ENCODE data around the gene SDF2.
"Not testable (repeated sequence)": the region's sequence is repeated elsewhere in the genome, so short reads cannot be mapped to it uniquely, and the experiment has no call there.

The SDF2 gene

DNA sequence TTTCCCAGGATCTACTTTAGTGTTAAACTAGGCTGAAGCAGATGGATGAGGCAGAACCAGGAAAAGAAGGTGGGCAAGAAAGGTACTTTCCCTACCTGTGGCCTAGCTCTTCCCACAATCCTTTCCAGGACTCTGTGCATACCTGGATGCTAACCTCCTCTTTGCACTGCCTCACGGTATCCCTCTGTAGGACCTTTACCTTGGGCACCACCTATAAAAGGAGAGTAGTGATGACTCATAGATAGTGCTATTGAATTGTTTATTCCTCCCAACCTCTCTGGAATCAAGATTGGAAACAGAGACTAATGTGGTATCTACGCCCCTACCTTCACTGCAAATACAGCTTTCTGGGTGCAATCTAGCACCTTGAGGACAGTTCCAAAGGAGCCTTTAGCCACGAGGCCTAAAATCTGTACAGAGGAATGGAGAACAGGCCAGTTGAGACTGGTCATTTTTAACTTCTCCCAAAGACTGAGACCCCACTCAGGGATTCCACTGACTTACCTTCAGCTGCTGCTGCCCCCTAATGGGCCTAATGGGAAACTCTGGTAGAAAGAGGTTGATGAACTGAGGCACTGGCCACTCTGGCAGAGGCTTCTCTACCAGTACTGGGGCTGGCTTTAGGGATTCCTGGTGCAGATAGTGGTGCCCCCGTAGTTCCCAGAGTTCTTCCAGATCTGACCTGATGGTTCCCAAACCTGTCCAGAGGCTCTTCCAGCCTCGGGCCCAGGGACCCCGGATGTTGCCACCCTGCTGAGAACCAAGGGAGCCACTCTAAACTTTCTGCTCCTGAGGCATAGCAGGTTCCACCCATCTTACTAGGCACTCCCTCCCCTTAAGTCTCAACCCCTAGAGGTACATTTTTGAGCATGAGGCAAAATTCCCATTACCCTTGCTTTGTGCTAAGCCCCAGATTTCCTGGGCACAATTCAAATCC is 48.5 kb downstream of the SDF2 start:
- no peaks in the 10 kb centered on the region for H3K9me3 ChIP-seq (ENCODE audit: insufficient read depth, low read length)
- no peak overlapping the region for H3K4me2 ChIP-seq (ENCODE audit: low read depth, low read length, poor library complexity, severe bottlenecking)

GRCh38 chr17:28612531-28612930 is 49.2 kb downstream of the SDF2 start:
- H3K36me3 ChIP-seq (ENCODE audit: low read length) = peaks cover 29% of the 10 kb centered on the region

More for the DNA sequence above, 48.5 kb downstream of the SDF2 start:
- Histone ChIP-seq H3K79me2 (ENCODE audit: insufficient read depth, low read length) (no peaks in the 10 kb centered on the region), H2AFZ (ENCODE audit: low read depth, low read length, severe bottlenecking) (no peak overlapping the region), H3K9me2 (replicated peaks; ENCODE audit: insufficient read depth, low read length) (no peaks in the 10 kb centered on the region), H3K27ac (ENCODE audit: low read depth, low read length) (no peak overlapping the region), H3K27me3 (ENCODE audit: low read length) (no peaks in the 10 kb centered on the region), H3K4me3 (ENCODE audit: insufficient read depth, low read length, poor library complexity, severe bottlenecking) (no peak overlapping the region), H3F3A (ENCODE audit: insufficient read depth) (no peaks in the 10 kb centered on the region), H3K9ac (ENCODE audit: low read length) (no peak overlapping the region), H3K36me3 (ENCODE audit: low read length) (peaks cover 27% of the 10 kb centered on the region), H4K20me1 (ENCODE audit: low read depth, low read length) (no peaks in the 10 kb centered on the region)
- TF ChIP-seq, protein P1, sequence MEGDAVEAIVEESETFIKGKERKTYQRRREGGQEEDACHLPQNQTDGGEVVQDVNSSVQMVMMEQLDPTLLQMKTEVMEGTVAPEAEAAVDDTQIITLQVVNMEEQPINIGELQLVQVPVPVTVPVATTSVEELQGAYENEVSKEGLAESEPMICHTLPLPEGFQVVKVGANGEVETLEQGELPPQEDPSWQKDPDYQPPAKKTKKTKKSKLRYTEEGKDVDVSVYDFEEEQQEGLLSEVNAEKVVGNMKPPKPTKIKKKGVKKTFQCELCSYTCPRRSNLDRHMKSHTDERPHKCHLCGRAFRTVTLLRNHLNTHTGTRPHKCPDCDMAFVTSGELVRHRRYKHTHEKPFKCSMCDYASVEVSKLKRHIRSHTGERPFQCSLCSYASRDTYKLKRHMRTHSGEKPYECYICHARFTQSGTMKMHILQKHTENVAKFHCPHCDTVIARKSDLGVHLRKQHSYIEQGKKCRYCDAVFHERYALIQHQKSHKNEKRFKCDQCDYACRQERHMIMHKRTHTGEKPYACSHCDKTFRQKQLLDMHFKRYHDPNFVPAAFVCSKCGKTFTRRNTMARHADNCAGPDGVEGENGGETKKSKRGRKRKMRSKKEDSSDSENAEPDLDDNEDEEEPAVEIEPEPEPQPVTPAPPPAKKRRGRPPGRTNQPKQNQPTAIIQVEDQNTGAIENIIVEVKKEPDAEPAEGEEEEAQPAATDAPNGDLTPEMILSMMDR (IDR thresholded peaks at IDR 0.05; ENCODE audit: insufficient read depth, low read length, poor library complexity, severe bottlenecking) = peak; percentile 52
- TF ChIP-seq EZH2phosphoT487 (conservative IDR thresholded peaks at IDR 0.05; ENCODE audit: low read length) = no peak

GRCh38 chr17:28610376-28610775 is 51.3 kb downstream of the SDF2 start:
- Histone ChIP-seq H3K9ac (ENCODE audit: low read length) (no peak overlapping the region), H3K36me3 (ENCODE audit: low read length) (peaks cover 17% of the 10 kb centered on the region), H4K20me1 (ENCODE audit: low read depth, low read length) (no peaks in the 10 kb centered on the region), H3K27me3 (ENCODE audit: low read length) (no peaks in the 10 kb centered on the region), H3K79me2 (ENCODE audit: insufficient read depth, low read length) (no peaks in the 10 kb centered on the region), H3K9me2 (replicated peaks; ENCODE audit: insufficient read depth, low read length) (no peaks in the 10 kb centered on the region), H3F3A (ENCODE audit: insufficient read depth) (0 out of 2 replicates have a peak, but pooled peaks cover 4% of the 10 kb centered on the region), H3K4me2 (ENCODE audit: low read depth, low read length, poor library complexity, severe bottlenecking) (no peak overlapping the region), H2AFZ (ENCODE audit: low read depth, low read length, severe bottlenecking) (no peak overlapping the region), H3K9me3 (ENCODE audit: insufficient read depth, low read length) (no peaks in the 10 kb centered on the region), H3K27ac (ENCODE audit: low read depth, low read length) (no peak overlapping the region), H3K4me3 (ENCODE audit: insufficient read depth, low read length, poor library complexity, severe bottlenecking) (no peak overlapping the region)
- no peak for TF ChIP-seq EZH2phosphoT487 (conservative IDR thresholded peaks at IDR 0.05; ENCODE audit: low read length)
- TF ChIP-seq, protein P1 (IDR thresholded peaks at IDR 0.05; ENCODE audit: insufficient read depth, low read length, poor library complexity, severe bottlenecking) = no peak

More at GRCh38 chr17:28612531-28612930, 49.2 kb downstream of the SDF2 start:
- no peak overlapping the region for H3K9ac ChIP-seq (ENCODE audit: low read length)
- H3K9me3 ChIP-seq (ENCODE audit: insufficient read depth, low read length) = no peaks in the 10 kb centered on the region
- H3K27me3 ChIP-seq (ENCODE audit: low read length) = no peaks in the 10 kb centered on the region
- H3K79me2 ChIP-seq (ENCODE audit: insufficient read depth, low read length) = no peaks in the 10 kb centered on the region
- no peak overlapping the region for H3K4me3 ChIP-seq (ENCODE audit: insufficient read depth, low read length, poor library complexity, severe bottlenecking)
- no peak overlapping the region for H2AFZ ChIP-seq (ENCODE audit: low read depth, low read length, severe bottlenecking)
- no peak overlapping the region for H3K27ac ChIP-seq (ENCODE audit: low read depth, low read length)
- H3K9me2 ChIP-seq (replicated peaks; ENCODE audit: insufficient read depth, low read length) = no peaks in the 10 kb centered on the region
- TF ChIP-seq, protein P1 (IDR thresholded peaks at IDR 0.05; ENCODE audit: insufficient read depth, low read length, poor library complexity, severe bottlenecking) = no peak
- no peak for TF ChIP-seq EZH2phosphoT487 (conservative IDR thresholded peaks at IDR 0.05; ENCODE audit: low read length)
- no peak overlapping the region for H3K4me2 ChIP-seq (ENCODE audit: low read depth, low read length, poor library complexity, severe bottlenecking)
- H3F3A ChIP-seq (ENCODE audit: insufficient read depth) = 0 out of 2 replicates have a peak, but pooled peaks cover 4% of the 10 kb centered on the region
- no peaks in the 10 kb centered on the region for H4K20me1 ChIP-seq (ENCODE audit: low read depth, low read length)

- H3K9ac ChIP-seq (ENCODE audit: low read length); H3K9me3 ChIP-seq (ENCODE audit: insufficient read depth, low read length); H2AFZ ChIP-seq (ENCODE audit: low read depth, low read length, severe bottlenecking); H3K9me2 ChIP-seq (replicated peaks; ENCODE audit: insufficient read depth, low read length); H3K36me3 ChIP-seq (ENCODE audit: low read length); H3K27ac ChIP-seq (ENCODE audit: low read depth, low read length); H3K4me2 ChIP-seq (ENCODE audit: low read depth, low read length, poor library complexity, severe bottlenecking); H4K20me1 ChIP-seq (ENCODE audit: low read depth, low read length); H3K27me3 ChIP-seq (ENCODE audit: low read length); H3K79me2 ChIP-seq (ENCODE audit: insufficient read depth, low read length); H3K4me3 ChIP-seq (ENCODE audit: insufficient read depth, low read length, poor library complexity, severe bottlenecking): not testable (repeated sequence)
- H3F3A ChIP-seq (ENCODE audit: insufficient read depth) = peaks cover 17% of the 10 kb centered on the region
These were observed 57.7 kb downstream of the SDF2 start for GRCh38 chr17:28604031-28604430.

All from SU-DHL-6 (cell line).